Liver (tissue), 9 donors: ENCODE measurements around the gene ZBTB25. TPM values are rescaled to one million over a fixed set of nuclear protein-coding genes. Genes with fewer than 3 reads are reported as not detected.

Source experiments
- DNase-seq: peaks from one replicate; pipeline ENCODE4 v3.0.0-alpha.2; 2017; ENCODE audit warnings: low spot score
- H3K27ac ChIP-seq, 2 donors: one replicate each; pipeline ENCODE4 v1.7.0; 2013; ENCODE audit warnings: inconsistent platforms in 2 of 2, low read length in 2 of 2, control low read depth in 1 of 2, low read depth in 1 of 2, mild to moderate bottlenecking in 1 of 2
- H3K27me3 ChIP-seq, 4 donors: one replicate each; pipeline versions ENCODE4 v1.6.1 to v1.7.0; 2013; ENCODE audit warnings: low read length in 3 of 4, inconsistent platforms in 1 of 4, mild to moderate bottlenecking in 1 of 4, moderate library complexity in 1 of 4; ENCODE audit not compliant: control insufficient read depth in 4 of 4, insufficient read depth in 4 of 4
- H3K36me3 ChIP-seq, 4 donors: one replicate each; pipeline versions ENCODE4 v1.6.1 to v1.7.0; 2013; ENCODE audit warnings: low read length in 3 of 4, mild to moderate bottlenecking in 3 of 4, low read depth in 1 of 4, moderate library complexity in 1 of 4; ENCODE audit not compliant: control insufficient read depth in 4 of 4, insufficient read depth in 3 of 4
- H3K4me1 ChIP-seq, 4 donors: one replicate each; pipeline versions ENCODE4 v1.6.1 to v1.7.0; 2013; ENCODE audit warnings: low read length in 3 of 4, mild to moderate bottlenecking in 3 of 4, moderate library complexity in 1 of 4; ENCODE audit not compliant: control insufficient read depth in 4 of 4, insufficient read depth in 4 of 4
- H3K4me3 ChIP-seq, 3 donors: one replicate each; pipeline versions ENCODE4 v1.6.1 to v1.7.0; 2013; ENCODE audit warnings: low read length in 3 of 3, control low read depth in 1 of 3, low read depth in 1 of 3, mild to moderate bottlenecking in 1 of 3
- H3K9ac ChIP-seq, 2 donors: one replicate each; pipeline ENCODE4 v1.7.0; 2013; ENCODE audit warnings: low read length in 2 of 2, mild to moderate bottlenecking in 2 of 2, moderate library complexity in 2 of 2, control low read depth in 1 of 2, low read depth in 1 of 2
- H3K9me3 ChIP-seq, 4 donors: one replicate each; pipeline versions ENCODE4 v1.6.1 to v1.7.0; 2013; ENCODE audit warnings: low read length in 3 of 4; ENCODE audit not compliant: control insufficient read depth in 4 of 4
- FOXA2 ChIP-seq: IDR thresholded peaks from 2 replicates; pipeline ENCODE4 v1.6.1; 2016; ENCODE audit warnings: antibody characterized with exemption
- GABPA ChIP-seq, 2 donors: IDR thresholded peaks in 1 of 2; conservative IDR thresholded peaks in 1 of 2; 2 replicates each; pipeline ENCODE4 v1.6.1; 2016; ENCODE audit warnings: antibody characterized with exemption in 2 of 2, mild to moderate bottlenecking in 1 of 2, moderate library complexity in 1 of 2
- HNF4A ChIP-seq, 2 donors: conservative IDR thresholded peaks; 2 replicates each; pipeline ENCODE4 v1.6.1; 2016; ENCODE audit warnings: antibody characterized with exemption in 2 of 2, mild to moderate bottlenecking in 2 of 2
- HNF4G ChIP-seq: IDR thresholded peaks from 2 replicates; pipeline ENCODE4 v1.6.1; 2016; ENCODE audit warnings: antibody characterized with exemption
- RAD21 ChIP-seq, 2 donors: IDR thresholded peaks; 2 replicates each; pipeline ENCODE4 v1.6.1; 2016; ENCODE audit warnings: antibody characterized with exemption in 2 of 2, mild to moderate bottlenecking in 2 of 2
- RXRA ChIP-seq, 2 donors: IDR thresholded peaks; 2 replicates each; pipeline ENCODE4 v1.6.1; 2017 to 2018; ENCODE audit warnings: antibody characterized with exemption in 2 of 2, mild to moderate bottlenecking in 1 of 2
- SP1 ChIP-seq: IDR thresholded peaks from 2 replicates; pipeline ENCODE4 v1.6.1; 2018; ENCODE audit warnings: antibody characterized with exemption, mild to moderate bottlenecking
- TAF1 ChIP-seq: conservative IDR thresholded peaks from 2 replicates; pipeline ENCODE4 v1.6.1; 2016; ENCODE audit warnings: antibody characterized with exemption, mild to moderate bottlenecking
- WGBS: extraction: QIAGEN DNeasy Blood & Tissue Kit; methylation state at CpG from one replicate; pipeline ENCODE4 v1.1.7; 2013; 5-methylcytosine and 5-hydroxymethylcytosine counted together
- polyA plus RNA-seq, 2 donors: library from polyadenylated mRNA; stranded (reverse) in 1 of 2; unstranded in 1 of 2; fragments of 200-250 nt in 1 of 2; fragments of >200 nt in 1 of 2; fragmentation: Nextera tagmentation in 1 of 2; extraction: Ambion mirVana in 1 of 2; gene quantifications; one replicate each; pipeline versions ENCODE4 v1.2.1 to v1.2.3, GENCODE V29; 2013 to 2015
- total RNA-seq, 2 donors: library from RNA; depleted of rRNA; stranded (reverse); fragments of >200 nt; gene quantifications; one replicate each; pipeline ENCODE4 v1.2.3, GENCODE V29; 2014
- TF ChIP-seq, protein P1 (sequence below): IDR thresholded peaks from 2 replicates; pipeline ENCODE4 v1.6.1; 2016; ENCODE audit warnings: antibody characterized with exemption, mild to moderate bottlenecking
- TF ChIP-seq, protein P2 (sequence below): fragments of 150-350 bp; IDR thresholded peaks from 2 replicates; pipeline ENCODE4 v1.5.1; 2017; ENCODE audit warnings: improper control_type of control experiment, low read depth, low read length; ENCODE audit not compliant: missing input control
- donor health status: healthy.
- donor health status: healthy.
- donor health status: healthy.
- donor health status: healthy.
- donor health status: healthy.

ZBTB25 gene
- total and polyA plus RNA-seq, 4 donors = 1.4 to 5.9 (median 3.7) TPM

DNA sequence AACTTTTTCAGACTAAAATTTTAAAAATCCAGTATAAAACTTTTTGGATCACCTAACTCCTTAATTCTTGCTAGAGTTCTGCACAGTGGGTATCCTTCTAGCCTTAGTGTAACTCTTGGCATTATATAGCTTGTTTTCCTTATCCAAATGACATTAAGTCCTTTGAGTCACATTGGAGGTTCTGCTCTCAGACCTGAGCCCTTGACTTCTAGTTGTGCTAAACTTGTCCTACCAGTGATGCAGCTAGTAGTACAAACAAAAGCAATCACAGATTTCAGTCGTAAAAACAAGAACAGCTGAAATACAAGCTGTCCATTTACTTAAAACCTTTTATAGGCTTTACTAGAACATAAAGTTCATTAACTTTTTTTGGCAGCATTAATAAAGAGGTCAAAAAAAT lies 11.4 kb upstream of the ZBTB25 start (continued):
- TF ChIP-seq, protein P1, sequence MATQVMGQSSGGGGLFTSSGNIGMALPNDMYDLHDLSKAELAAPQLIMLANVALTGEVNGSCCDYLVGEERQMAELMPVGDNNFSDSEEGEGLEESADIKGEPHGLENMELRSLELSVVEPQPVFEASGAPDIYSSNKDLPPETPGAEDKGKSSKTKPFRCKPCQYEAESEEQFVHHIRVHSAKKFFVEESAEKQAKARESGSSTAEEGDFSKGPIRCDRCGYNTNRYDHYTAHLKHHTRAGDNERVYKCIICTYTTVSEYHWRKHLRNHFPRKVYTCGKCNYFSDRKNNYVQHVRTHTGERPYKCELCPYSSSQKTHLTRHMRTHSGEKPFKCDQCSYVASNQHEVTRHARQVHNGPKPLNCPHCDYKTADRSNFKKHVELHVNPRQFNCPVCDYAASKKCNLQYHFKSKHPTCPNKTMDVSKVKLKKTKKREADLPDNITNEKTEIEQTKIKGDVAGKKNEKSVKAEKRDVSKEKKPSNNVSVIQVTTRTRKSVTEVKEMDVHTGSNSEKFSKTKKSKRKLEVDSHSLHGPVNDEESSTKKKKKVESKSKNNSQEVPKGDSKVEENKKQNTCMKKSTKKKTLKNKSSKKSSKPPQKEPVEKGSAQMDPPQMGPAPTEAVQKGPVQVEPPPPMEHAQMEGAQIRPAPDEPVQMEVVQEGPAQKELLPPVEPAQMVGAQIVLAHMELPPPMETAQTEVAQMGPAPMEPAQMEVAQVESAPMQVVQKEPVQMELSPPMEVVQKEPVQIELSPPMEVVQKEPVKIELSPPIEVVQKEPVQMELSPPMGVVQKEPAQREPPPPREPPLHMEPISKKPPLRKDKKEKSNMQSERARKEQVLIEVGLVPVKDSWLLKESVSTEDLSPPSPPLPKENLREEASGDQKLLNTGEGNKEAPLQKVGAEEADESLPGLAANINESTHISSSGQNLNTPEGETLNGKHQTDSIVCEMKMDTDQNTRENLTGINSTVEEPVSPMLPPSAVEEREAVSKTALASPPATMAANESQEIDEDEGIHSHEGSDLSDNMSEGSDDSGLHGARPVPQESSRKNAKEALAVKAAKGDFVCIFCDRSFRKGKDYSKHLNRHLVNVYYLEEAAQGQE = no peak

DNA sequence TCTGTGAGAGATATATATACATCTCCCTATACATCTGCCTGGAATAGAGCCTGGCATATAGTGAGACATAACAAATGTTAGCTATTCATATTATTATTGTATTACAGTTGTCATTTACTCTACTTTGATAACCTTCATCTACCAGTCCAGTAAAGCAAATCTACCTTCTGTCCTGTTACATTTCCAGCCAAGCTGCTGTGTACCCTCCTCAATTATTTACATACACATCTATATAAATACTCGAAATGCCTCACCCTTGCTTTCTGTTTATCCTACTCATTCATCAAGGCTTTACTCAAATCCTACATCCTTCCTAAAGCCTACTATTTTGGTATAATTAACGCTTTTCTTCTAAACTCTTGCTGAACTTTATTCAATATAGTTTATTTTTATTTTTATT lies 9.6 kb upstream of the ZBTB25 start:
- Histone ChIP-seq H3K4me1 (peaks cover 2 to 21% (median 10%) of the 10 kb centered on the region in 4 donors), H3K9ac (no peak overlapping the region), H3K4me3 (no peak overlapping the region), H3K9me3 (no peaks in the 10 kb centered on the region), H3K36me3 (no peaks in the 10 kb centered on the region), H3K27ac (no peak overlapping the region), H3K27me3 (no peaks in the 10 kb centered on the region)
- no peak for DNase-seq
- TF ChIP-seq GABPA (IDR thresholded peaks at IDR 0.05 in 1 of 2, conservative IDR thresholded peaks at IDR 0.05 in 1 of 2) (no peak), RAD21 (IDR thresholded peaks at IDR 0.05) (no peak), HNF4G (no peak), HNF4A (conservative IDR thresholded peaks at IDR 0.05) (no peak), RXRA (IDR thresholded peaks at IDR 0.05) (no peak), FOXA2 (no peak), SP1 (no peak), TAF1 (no peak)
- TF ChIP-seq, protein P2, sequence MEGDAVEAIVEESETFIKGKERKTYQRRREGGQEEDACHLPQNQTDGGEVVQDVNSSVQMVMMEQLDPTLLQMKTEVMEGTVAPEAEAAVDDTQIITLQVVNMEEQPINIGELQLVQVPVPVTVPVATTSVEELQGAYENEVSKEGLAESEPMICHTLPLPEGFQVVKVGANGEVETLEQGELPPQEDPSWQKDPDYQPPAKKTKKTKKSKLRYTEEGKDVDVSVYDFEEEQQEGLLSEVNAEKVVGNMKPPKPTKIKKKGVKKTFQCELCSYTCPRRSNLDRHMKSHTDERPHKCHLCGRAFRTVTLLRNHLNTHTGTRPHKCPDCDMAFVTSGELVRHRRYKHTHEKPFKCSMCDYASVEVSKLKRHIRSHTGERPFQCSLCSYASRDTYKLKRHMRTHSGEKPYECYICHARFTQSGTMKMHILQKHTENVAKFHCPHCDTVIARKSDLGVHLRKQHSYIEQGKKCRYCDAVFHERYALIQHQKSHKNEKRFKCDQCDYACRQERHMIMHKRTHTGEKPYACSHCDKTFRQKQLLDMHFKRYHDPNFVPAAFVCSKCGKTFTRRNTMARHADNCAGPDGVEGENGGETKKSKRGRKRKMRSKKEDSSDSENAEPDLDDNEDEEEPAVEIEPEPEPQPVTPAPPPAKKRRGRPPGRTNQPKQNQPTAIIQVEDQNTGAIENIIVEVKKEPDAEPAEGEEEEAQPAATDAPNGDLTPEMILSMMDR = no peak
- TF ChIP-seq, protein P1 = no peak
- 88% methylated on average over 2 of the region's 2 CpGs for WGBS
